Measurements from ENCODE around the gene CRP.
"Not testable (repeated sequence)": the region's sequence is repeated elsewhere in the genome, so short reads cannot be mapped to it uniquely, and the experiment has no call there.

CRP gene, protein sequence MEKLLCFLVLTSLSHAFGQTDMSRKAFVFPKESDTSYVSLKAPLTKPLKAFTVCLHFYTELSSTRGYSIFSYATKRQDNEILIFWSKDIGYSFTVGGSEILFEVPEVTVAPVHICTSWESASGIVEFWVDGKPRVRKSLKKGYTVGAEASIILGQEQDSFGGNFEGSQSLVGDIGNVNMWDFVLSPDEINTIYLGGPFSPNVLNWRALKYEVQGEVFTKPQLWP

GRCh38 chr1:159714529-159714928, at the start of gene CRP:
Gene CRP, minus strand, starts transcription at chr1:159714589. Its CDS starts 104 bp downstream, at chr1:159714485.
- no peak for DNase-seq

DNA sequence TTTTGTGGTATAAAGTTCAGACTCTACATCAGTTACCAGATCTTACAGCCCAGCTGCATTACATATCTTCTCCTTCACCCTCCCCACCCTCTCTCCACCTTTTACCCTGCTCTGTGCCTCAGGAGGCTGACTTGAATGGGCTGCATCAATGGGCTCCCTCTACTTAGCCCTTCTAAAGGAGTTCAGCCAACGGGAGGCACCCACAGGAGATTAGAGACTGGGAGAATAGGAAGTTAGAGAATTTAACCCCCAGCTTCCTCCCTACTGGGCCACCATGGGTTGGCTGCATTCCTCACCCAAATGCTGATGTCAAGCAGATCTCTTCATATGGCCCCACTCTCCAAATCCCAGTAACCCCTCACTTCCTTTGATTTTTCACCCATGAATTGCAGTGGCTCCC, 49.3 kb upstream of the CRP start:
- no peak for DNase-seq

- DNase-seq: no peak
Observed at GRCh38 chr1:159756397-159756796, 42.0 kb upstream of the CRP start.

DNA sequence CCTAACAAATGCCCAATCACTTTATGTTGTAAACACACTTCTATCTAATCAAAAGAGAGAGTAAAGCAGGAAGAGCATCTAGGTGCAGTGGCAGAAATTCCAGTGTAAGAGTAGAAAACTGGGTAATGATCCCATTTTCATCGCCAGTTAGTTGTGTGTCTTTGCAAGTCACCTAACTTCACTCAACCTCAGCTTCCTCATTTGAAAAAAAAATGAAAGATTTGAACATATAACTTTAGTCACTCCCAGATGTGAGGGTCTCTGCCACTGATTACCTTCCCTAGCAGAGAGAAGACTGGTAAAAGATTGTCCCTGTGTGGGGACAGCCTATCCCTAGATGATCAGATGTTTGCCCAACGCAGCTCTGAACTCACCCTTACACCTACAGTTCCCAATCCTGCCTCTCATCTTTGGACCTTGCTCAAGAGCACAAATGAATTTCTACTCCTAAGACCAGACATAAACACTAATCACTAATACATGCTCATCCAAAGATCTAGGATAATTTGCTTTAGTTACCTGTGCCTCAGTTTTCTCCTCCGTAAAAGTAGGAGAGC, 41.1 kb upstream of the CRP start:
- no peak for DNase-seq

DNA sequence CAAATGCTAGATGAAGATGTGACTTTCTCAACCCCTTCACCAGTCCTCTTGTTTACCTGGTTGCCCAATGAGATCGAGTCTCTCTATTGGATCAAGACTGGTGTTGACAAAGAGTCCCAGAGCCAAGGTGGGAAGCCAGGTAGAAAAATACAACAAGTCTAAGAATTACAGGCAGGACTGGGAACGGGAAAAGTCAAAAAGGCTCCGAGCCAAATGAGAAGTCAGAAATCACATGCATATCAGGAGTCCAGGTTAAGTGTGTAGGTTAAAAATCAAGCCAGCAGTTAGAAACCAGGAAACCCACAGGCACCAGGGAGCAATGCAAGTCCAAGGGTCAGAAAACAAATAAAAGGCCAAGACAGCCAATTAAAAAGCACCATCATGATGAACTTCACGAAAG, 39.0 kb upstream of the CRP start:
- no peak for DNase-seq

- DNase-seq: no peak
Observed at GRCh38 chr1:159752135-159752580, 37.8 kb upstream of the CRP start.

DNA sequence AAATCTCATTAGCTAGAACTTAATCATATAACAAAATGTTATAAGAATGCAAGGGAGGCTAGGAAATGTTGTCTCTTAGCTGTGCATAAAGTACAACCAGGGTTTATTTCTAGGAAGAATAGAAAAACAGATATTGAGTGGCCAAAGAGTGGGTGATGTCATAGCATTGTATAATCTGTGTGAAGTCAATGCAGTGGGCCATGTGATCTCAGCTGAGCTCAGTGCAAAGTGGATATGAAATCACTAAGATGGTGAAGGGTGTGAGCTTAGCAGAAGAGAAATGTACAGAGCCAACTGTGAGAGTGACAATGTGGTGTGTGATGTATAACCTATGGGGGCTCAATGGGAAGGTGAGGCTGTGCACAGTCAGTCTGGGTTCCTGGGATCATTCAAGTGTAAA, 36.6 kb upstream of the CRP start:
- no peak for DNase-seq

- DNase-seq: no peak
Observed at GRCh38 chr1:159750621-159751020, 36.2 kb upstream of the CRP start.

DNA sequence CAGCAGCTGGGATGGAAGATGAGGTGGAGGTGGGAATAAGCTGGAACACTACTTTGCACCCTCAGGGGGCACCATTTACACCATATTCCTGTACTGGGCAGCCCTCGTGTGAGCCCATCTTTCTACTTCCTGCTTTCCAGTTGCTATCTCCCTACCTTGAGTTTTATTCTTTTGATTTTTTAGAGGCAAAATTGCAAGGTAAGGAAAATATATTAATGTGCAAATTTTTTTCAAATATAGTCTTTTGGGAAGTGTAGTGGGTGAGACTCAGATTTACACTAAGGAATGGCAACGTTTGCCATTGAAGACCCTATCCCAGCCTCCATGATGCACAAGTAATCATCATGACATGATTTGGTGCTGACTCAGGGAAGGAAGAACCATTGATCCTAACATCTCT, 35.2 kb upstream of the CRP start:
- DNase-seq: no peak

GRCh38 chr1:159748370-159748769, 34.0 kb upstream of the CRP start:
- no peak for DNase-seq

DNA sequence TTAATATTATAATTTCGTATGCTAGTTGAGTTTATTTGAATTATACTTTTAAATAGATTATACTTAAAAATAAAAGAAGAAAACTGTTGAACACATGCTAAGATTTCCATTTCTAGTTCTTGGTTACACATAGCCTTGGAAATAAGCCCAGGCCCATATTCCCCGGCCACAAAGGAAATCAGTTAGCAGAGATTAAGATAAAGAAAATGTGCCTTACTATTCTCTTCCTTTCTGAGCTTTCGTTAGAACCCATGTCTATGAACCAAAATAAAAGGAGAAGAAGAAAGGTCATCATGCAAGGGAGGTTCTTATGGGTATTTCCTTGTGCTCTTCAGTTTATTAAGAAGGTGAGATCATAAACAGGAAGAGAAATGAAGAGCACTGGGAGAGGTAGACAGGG, 32.3 kb upstream of the CRP start:
- no peak for DNase-seq

DNA sequence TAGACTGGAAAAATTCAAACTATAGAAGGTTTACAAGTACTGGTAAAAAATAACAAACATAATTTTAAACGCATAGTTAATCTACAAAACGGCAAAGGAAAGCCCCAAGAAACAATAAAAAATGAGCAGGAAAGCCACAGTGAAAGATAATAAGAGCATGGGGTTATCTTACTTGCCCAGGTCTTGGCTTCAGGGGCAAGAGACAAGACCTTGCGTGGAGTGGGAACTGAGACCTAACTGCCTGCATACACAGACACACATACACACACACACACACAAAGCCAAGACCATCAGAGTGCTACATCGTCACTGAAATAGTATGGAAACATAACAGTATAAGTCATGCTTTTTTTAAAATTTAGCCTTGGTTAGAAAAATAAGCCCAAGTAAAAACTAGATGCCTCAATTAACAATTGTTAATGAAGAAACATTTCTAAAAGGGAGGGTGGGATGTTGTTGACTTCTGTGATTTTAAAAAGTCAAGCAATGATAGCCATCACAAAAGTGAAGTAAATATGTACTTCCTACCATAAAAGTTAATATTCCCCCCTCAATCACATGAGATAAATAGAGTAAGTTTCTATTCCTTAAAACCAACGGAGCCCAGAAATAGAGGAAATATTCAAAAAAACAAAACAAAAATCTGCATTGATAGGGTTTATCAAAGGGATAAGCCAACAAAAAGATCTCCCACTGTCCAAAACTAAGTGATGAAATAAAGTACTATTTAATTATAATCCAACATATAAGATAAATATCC, 29.4 kb upstream of the CRP start:
- no peak for DNase-seq

GRCh38 chr1:159737238-159737916, 23.0 kb upstream of the CRP start:
- no peak for DNase-seq

DNA sequence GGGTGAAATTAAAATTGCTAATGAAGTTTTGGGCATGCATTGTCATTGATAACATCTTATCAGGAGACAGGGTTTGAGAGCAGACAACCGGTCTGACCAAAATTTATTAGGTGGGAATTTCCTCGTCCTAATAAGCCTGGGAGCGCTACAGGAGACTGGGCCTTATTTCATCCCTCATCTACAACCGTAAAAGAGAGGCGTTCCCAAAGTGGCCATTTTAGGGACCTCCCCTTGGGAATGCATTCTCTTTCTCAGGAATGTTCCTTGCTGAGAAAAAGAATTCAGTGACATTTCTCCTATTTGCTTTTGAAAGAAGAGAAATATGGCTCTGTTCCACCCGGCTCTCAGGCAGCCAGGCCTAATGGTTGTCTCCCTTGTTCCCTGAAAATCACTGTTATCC, 8.8 kb upstream of the CRP start:
- DNase-seq: not testable (repeated sequence)

- no peak for DNase-seq
Observed at GRCh38 chr1:159719990-159720389, 5.6 kb upstream of the CRP start.

GRCh38 chr1:159715855-159716254, 1.5 kb upstream of the CRP start:
- no peak for DNase-seq

DNA sequence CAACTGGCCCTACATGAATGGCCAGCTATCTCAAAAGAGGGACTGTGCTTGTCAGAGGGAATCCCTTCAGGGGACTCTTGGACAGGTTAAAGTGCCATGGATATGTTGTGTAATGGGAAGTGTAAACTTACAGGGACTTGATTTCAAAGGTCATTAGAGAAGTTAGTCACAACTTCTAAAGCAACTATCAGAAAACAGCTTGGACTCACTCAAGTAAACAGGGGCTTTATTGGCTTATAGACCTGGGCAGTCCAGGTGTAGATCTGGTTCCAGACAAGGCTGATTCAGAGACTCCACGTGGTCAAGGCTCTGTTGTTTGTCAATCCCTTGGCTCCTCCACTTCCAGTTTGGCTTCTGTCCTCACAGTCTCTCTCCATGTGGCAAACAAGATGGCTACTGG, 2.3 kb downstream of the CRP start:
- DNase-seq: no peak

DNA sequence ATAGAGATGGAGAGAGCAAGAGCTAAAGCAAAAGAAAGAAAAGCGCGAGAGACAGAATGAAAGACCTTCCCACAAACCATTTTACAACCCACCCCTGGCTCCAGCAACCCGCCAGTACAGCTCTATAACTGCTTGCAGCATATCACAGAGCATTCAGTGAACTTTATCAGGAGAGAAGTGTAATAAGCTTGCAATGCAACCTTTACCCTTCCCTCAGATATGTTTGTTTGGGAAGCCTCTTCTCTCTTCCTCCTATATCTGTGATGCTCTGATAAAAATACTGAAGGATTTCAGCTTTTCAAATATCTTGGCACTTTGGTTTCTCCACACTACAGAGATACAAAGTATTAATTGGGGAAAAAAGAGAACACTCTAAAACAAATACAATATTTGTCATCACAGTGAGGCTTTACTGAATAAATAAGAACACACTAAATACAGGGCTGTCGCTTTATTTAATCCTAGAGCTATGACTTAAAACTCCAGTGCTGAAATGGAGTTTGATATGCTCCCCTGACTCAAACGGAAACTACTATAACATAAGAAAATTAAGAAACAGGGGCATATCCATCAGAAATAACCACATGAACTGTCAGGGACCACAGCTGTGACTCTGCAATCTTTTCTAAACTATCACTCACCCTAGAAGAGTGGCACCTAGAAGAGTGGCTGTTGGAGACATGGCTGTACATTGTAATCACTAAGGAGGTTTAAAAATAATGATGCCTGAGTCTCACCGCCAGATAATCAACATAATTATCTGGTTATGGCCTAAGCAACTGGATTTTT, 6.7 kb downstream of the CRP start:
- DNase-seq: no peak

- no peak for DNase-seq
Observed at GRCh38 chr1:159705904-159706256, 8.5 kb downstream of the CRP start.

- no peak for DNase-seq
Observed at GRCh38 chr1:159705251-159705903, 9.0 kb downstream of the CRP start.

- no peak for DNase-seq
Observed at GRCh38 chr1:159704481-159704880, 9.9 kb downstream of the CRP start.

DNA sequence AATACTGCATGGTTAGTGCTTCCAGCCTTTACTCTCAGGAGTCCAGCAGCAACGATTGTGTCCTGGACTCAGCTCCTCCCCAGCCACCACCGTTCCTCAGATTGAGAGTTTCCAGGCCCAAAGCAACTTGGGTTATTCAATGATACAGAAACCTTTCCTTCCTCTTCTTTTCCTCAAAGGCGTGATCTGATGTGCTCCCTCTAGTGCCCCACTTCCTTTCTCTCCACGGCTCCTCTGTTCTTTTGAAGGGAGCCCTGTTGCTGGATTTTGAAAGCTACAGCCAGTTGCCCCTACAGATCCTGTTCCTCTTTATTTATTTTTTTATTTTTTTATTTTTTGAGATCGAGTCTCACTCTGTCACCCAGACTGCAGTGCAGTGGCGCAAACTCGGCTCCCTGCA, 14.1 kb downstream of the CRP start:
- no peak for DNase-seq

GRCh38 chr1:159699653-159700052, 14.7 kb downstream of the CRP start:
- no peak for DNase-seq

Measured in NCI-H774 (cell line).